ENCODE results near the gene ASCC2. TPM values are rescaled to one million over a fixed set of nuclear protein-coding genes. Genes with fewer than 3 reads are reported as not detected.

The ASCC2 gene
- total and polyA plus RNA-seq, 2 donors (not counting 3 experiments of a cell fraction or from before 2014, with no cell fraction given), result 43.6 to 60.7 TPM

GRCh38 chr22:29798318-29798717, 39.8 kb downstream of the ASCC2 start:
- H3K9ac ChIP-seq (replicated peaks; ENCODE audit: extremely low read depth, insufficient read depth, low read length), result no peak overlapping the region

More at GRCh38 chr22:29798318-29798717, 39.8 kb downstream of the ASCC2 start:
- DNase-seq (ENCODE audit: low read depth, low spot score) (no peak), FAIRE-seq (no peak)
- Histone ChIP-seq H3K27me3 (ENCODE audit: control insufficient read depth in 2 of 2, insufficient read depth in 2 of 2, low read length in 2 of 2) (no peaks in the 10 kb centered on the region), H3K27ac (ENCODE audit: insufficient read depth, low read depth, low read length) (peak overlapping the region; percentile 50), H2AFZ (ENCODE audit: low read depth, low read length) (no peak overlapping the region), H3K36me3 (ENCODE audit: control insufficient read depth in 2 of 2, extremely low read depth in 1 of 2, insufficient read depth in 2 of 2, low read length in 2 of 2) (peaks cover 2 to 31% of the 10 kb centered on the region in 2 experiments), H3K9me1 (replicated peaks; ENCODE audit: control insufficient read depth, extremely low read depth, insufficient read depth, low read length) (no peaks in the 10 kb centered on the region), H4K20me1 (replicated peaks; ENCODE audit: control insufficient read depth, extremely low read depth, insufficient read depth, low read length) (no peaks in the 10 kb centered on the region), H3K9me3 (replicated peaks; ENCODE audit: control insufficient read depth, insufficient read depth, low read length) (no peaks in the 10 kb centered on the region), H3K4me3 (replicated peaks in 1 of 3; ENCODE audit: insufficient read depth in 1 of 3, low read depth in 1 of 3, low read length in 3 of 3) (no peak overlapping the region), H3K4me2 (ENCODE audit: insufficient read depth, low read length) (no peak overlapping the region), H3K79me2 (ENCODE audit: control insufficient read depth, insufficient read depth, low read length) (no peaks in the 10 kb centered on the region), H3K4me1 (ENCODE audit: control insufficient read depth, extremely low read depth, insufficient read depth, low read length) (peaks cover 14% of the 10 kb centered on the region)
- CTCF ChIA-PET, result interaction anchor here (1.9 to 2.0 kb wide), 2 partner anchors 25 to 206 kb away, joined by 5 to 16 read pairs; no protein-coding TSS in a partner anchor
- no TSS peak for BruUV-seq (replicated peaks)
- TF ChIP-seq POLR2AphosphoS5 (IDR thresholded peaks at IDR 0.05; ENCODE audit: insufficient read depth, low read depth, low read length) (no peak), CTCF (IDR thresholded peaks at IDR 0.05; ENCODE audit: extremely low read depth in 1 of 2, insufficient read depth in 1 of 2, low read depth in 1 of 2, low read length in 2 of 2) (no peak), POLR2A (IDR thresholded peaks at IDR 0.05; ENCODE audit: low read depth, low read length) (no peak), GATA2 (IDR thresholded peaks at IDR 0.05; ENCODE audit: insufficient read depth, insufficient read length, low read depth, low read length) (no peak), MAX (IDR thresholded peaks at IDR 0.05; ENCODE audit: insufficient read depth, insufficient read length) (no peak), FOS (IDR thresholded peaks at IDR 0.05; ENCODE audit: borderline replicate concordance, insufficient read depth, low read length) (no peak), EZH2 (IDR thresholded peaks at IDR 0.05; ENCODE audit: borderline replicate concordance, low read depth, low read length, severe bottlenecking) (no peak), JUN (IDR thresholded peaks at IDR 0.05; ENCODE audit: borderline replicate concordance, insufficient read depth, insufficient read length, low read depth) (no peak), MYC (IDR thresholded peaks at IDR 0.05; ENCODE audit: low read depth, low read length) (no peak)
- POLR2A ChIA-PET, result no interaction called here
- intact Hi-C loops (cut with micrococcal nuclease) (loop anchor here (10.0 kb wide), 1 partner anchor 286 kb away; the partner anchor contains the start of gene HORMAD2), dilution Hi-C loops (cut with MboI; ENCODE audit: extremely low pct_ligation_motif_present, low sequenced_read_pairs) (no loop called here)

Measured in endothelial cell of umbilical vein (primary cell).